ENCODE results near the gene SLC15A2. TPM values are rescaled to one million over a fixed set of nuclear protein-coding genes. Genes with fewer than 3 reads are reported as not detected.
"Not testable (repeated sequence)": the region's sequence is repeated elsewhere in the genome, so short reads cannot be mapped to it uniquely, and the experiment has no call there.

SLC15A2 gene
- total and polyA plus RNA-seq, 5 experiments from 2014 or later: 0.51 to 3.4 (median 1.9) TPM; not detected in 1

- H3K27me3 Mint-ChIP-seq: no peaks in the 10 kb centered on the region
- no peak overlapping the region for H3K27ac Mint-ChIP-seq
- ATAC-seq: no peak
- no peak overlapping the region for H3K4me3 Mint-ChIP-seq
- no peak for DNase-seq
- POLR2A ChIA-PET: no interaction called here
- H3K36me3 Mint-ChIP-seq: peaks cover 0 to 16% (median 5%) of the 10 kb centered on the region in 3 donors
- H3K4me1 Mint-ChIP-seq: no peaks in the 10 kb centered on the region
- no peaks in the 10 kb centered on the region for H3K9me3 Mint-ChIP-seq
Measured at GRCh38 chr3:121895121-121895520, 920 bp downstream of the SLC15A2 start.

- DNase-seq (no peak), ATAC-seq (no peak)
- POLR2A ChIA-PET: no interaction called here
- Mint-ChIP-seq H3K4me3 (no peak overlapping the region), H3K9me3 (no peaks in the 10 kb centered on the region), H3K27ac (no peak overlapping the region), H3K4me1 (no peaks in the 10 kb centered on the region), H3K27me3 (no peaks in the 10 kb centered on the region), H3K36me3 (peaks cover 0 to 16% (median 5%) of the 10 kb centered on the region in 3 donors)
Measured at GRCh38 chr3:121895736-121896135, 1.5 kb downstream of the SLC15A2 start.

GRCh38 chr3:121896823-121897222 is 2.6 kb downstream of the SLC15A2 start:
- no peak for ATAC-seq
- no peak overlapping the region for H3K4me3 Mint-ChIP-seq
- H3K9me3 Mint-ChIP-seq: no peaks in the 10 kb centered on the region
- no peaks in the 10 kb centered on the region for H3K4me1 Mint-ChIP-seq
- POLR2A ChIA-PET: no interaction called here
- H3K27me3 Mint-ChIP-seq: no peaks in the 10 kb centered on the region
- DNase-seq: no peak
- H3K27ac Mint-ChIP-seq: no peak overlapping the region
- H3K36me3 Mint-ChIP-seq: peaks cover 0 to 16% (median 5%) of the 10 kb centered on the region in 3 donors

- H3K27ac Mint-ChIP-seq: no peak overlapping the region
- no peaks in the 10 kb centered on the region for H3K4me1 Mint-ChIP-seq
- no peak for ATAC-seq
- POLR2A ChIA-PET: no interaction called here
- no peak for DNase-seq
- H3K9me3 Mint-ChIP-seq: peaks cover 0 to under 1% (median 0%) of the 10 kb centered on the region in 9 donors
- no peaks in the 10 kb centered on the region for H3K27me3 Mint-ChIP-seq
- peaks cover 0 to 17% (median 5%) of the 10 kb centered on the region in 3 donors for H3K36me3 Mint-ChIP-seq
- H3K4me3 Mint-ChIP-seq: no peak overlapping the region
Measured at GRCh38 chr3:121897296-121897695, 3.1 kb downstream of the SLC15A2 start.

- peaks cover 22 to 30% (median 25%) of the 10 kb centered on the region in 3 donors for H3K36me3 Mint-ChIP-seq
- DNase-seq (no peak), ATAC-seq (no peak)
- H3K9me3 Mint-ChIP-seq: peaks cover 0 to 8% (median 2%) of the 10 kb centered on the region in 9 donors
- POLR2A ChIA-PET: no interaction called here
- no peaks in the 10 kb centered on the region for H3K27me3 Mint-ChIP-seq
- no peak overlapping the region for H3K4me3 Mint-ChIP-seq
- no peak overlapping the region for H3K27ac Mint-ChIP-seq
- H3K4me1 Mint-ChIP-seq: peaks cover 0 to 2% (median under 1%) of the 10 kb centered on the region in 4 donors
Measured at GRCh38 chr3:121913305-121913990, 19.2 kb downstream of the SLC15A2 start.

- DNase-seq (no peak), ATAC-seq (no peak)
- H3K27me3 Mint-ChIP-seq: no peaks in the 10 kb centered on the region
- H3K27ac Mint-ChIP-seq: no peak overlapping the region
- peaks cover 0 to 6% (median 0%) of the 10 kb centered on the region in 9 donors for H3K9me3 Mint-ChIP-seq
- H3K36me3 Mint-ChIP-seq: peaks cover 17 to 23% (median 20%) of the 10 kb centered on the region in 3 donors
- peaks cover 0 to 2% (median under 1%) of the 10 kb centered on the region in 4 donors for H3K4me1 Mint-ChIP-seq
- H3K4me3 Mint-ChIP-seq: no peak overlapping the region
- POLR2A ChIA-PET: no interaction called here
Measured at GRCh38 chr3:121914081-121914998, 20.1 kb downstream of the SLC15A2 start.

- Mint-ChIP-seq H3K27me3 (no peaks in the 10 kb centered on the region), H3K4me1 (peaks cover 0 to 1% (median 0%) of the 10 kb centered on the region in 4 donors), H3K27ac (no peak overlapping the region), H3K36me3 (peaks cover 7 to 19% (median 16%) of the 10 kb centered on the region in 3 donors), H3K9me3 (no peaks in the 10 kb centered on the region), H3K4me3 (no peak overlapping the region)
- DNase-seq (no peak), ATAC-seq (no peak)
- POLR2A ChIA-PET: no interaction called here
Measured at GRCh38 chr3:121916189-121916588, 22.0 kb downstream of the SLC15A2 start.

- POLR2A ChIA-PET: no interaction called here
Measured at GRCh38 chr3:121918779-121919483, 24.7 kb downstream of the SLC15A2 start.

GRCh38 chr3:121924734-121925133 is 30.5 kb downstream of the SLC15A2 start:
- no peak overlapping the region for H3K4me3 Mint-ChIP-seq
- DNase-seq (no peak), ATAC-seq (no peak)
- peaks cover 0 to 2% (median 0%) of the 10 kb centered on the region in 9 donors for H3K9me3 Mint-ChIP-seq
- H3K27me3 Mint-ChIP-seq: no peaks in the 10 kb centered on the region
- H3K4me1 Mint-ChIP-seq: no peaks in the 10 kb centered on the region
- peaks cover 5 to 36% (median 20%) of the 10 kb centered on the region in 3 donors for H3K36me3 Mint-ChIP-seq
- no peak overlapping the region for H3K27ac Mint-ChIP-seq
- POLR2A ChIA-PET: no interaction called here

More at GRCh38 chr3:121918779-121919483, 24.7 kb downstream of the SLC15A2 start:
- Mint-ChIP-seq H3K4me1 (no peaks in the 10 kb centered on the region), H3K9me3 (no peaks in the 10 kb centered on the region), H3K27ac (no peak overlapping the region), H3K4me3 (no peak overlapping the region), H3K36me3 (peaks cover 7 to 16% (median 14%) of the 10 kb centered on the region in 3 donors), H3K27me3 (no peaks in the 10 kb centered on the region)
- no peak for ATAC-seq
- no peak for DNase-seq

- DNase-seq: no peak
- Mint-ChIP-seq H3K36me3 (peaks cover 5 to 36% (median 21%) of the 10 kb centered on the region in 3 donors), H3K9me3 (peaks cover 0 to 2% (median 0%) of the 10 kb centered on the region in 9 donors), H3K27ac (no peak overlapping the region), H3K27me3 (no peaks in the 10 kb centered on the region), H3K4me1 (no peaks in the 10 kb centered on the region), H3K4me3 (no peak overlapping the region)
- ATAC-seq: no peak
- POLR2A ChIA-PET: no interaction called here
Measured at GRCh38 chr3:121926380-121926779, 32.2 kb downstream of the SLC15A2 start.

GRCh38 chr3:121938141-121938855 is 44.1 kb downstream of the SLC15A2 start:
- POLR2A ChIA-PET, H3K27me3 Mint-ChIP-seq, DNase-seq, H3K27ac Mint-ChIP-seq, ATAC-seq, H3K4me1 Mint-ChIP-seq, H3K9me3 Mint-ChIP-seq, H3K4me3 Mint-ChIP-seq: not testable (repeated sequence)
- peaks cover 9 to 27% (median 16%) of the 10 kb centered on the region in 3 donors for H3K36me3 Mint-ChIP-seq

GRCh38 chr3:121941592-121941991 is 47.4 kb downstream of the SLC15A2 start:
- ATAC-seq (no peak), DNase-seq (no peak)
- H3K4me3 Mint-ChIP-seq: no peak overlapping the region
- no peaks in the 10 kb centered on the region for H3K27me3 Mint-ChIP-seq
- POLR2A ChIA-PET: no interaction called here
- peaks cover 9 to 24% (median 13%) of the 10 kb centered on the region in 3 donors for H3K36me3 Mint-ChIP-seq
- H3K4me1 Mint-ChIP-seq: no peaks in the 10 kb centered on the region
- H3K9me3 Mint-ChIP-seq: no peaks in the 10 kb centered on the region
- H3K27ac Mint-ChIP-seq: no peak overlapping the region

Measured in naive thymus-derived CD8-positive, alpha-beta T cell (primary cell).